GM19467 (cell line): ENCODE results near the gene P3H1.
A peak's percentile ranks its signal among the peaks of the same experiment; 100 is the strongest.
"Not testable (repeated sequence)": the region's sequence is repeated elsewhere in the genome, so short reads cannot be mapped to it uniquely, and the experiment has no call there.

Experiments
- ATAC-seq: cut with Tn5 transposase; IDR thresholded peaks from one replicate; pipeline ENCODE4 v1.9.1; 2021; ENCODE audit warnings: mild to moderate bottlenecking, moderate library complexity; ENCODE audit not compliant: unreplicated experiment

Gene P3H1, protein sequence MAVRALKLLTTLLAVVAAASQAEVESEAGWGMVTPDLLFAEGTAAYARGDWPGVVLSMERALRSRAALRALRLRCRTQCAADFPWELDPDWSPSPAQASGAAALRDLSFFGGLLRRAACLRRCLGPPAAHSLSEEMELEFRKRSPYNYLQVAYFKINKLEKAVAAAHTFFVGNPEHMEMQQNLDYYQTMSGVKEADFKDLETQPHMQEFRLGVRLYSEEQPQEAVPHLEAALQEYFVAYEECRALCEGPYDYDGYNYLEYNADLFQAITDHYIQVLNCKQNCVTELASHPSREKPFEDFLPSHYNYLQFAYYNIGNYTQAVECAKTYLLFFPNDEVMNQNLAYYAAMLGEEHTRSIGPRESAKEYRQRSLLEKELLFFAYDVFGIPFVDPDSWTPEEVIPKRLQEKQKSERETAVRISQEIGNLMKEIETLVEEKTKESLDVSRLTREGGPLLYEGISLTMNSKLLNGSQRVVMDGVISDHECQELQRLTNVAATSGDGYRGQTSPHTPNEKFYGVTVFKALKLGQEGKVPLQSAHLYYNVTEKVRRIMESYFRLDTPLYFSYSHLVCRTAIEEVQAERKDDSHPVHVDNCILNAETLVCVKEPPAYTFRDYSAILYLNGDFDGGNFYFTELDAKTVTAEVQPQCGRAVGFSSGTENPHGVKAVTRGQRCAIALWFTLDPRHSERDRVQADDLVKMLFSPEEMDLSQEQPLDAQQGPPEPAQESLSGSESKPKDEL

GRCh38 chr1:42766741-42767509 is at the start of gene P3H1, which contains the start of gene C1orf50:
Gene P3H1 (minus strand): TSS chr1:42767028. CDS start chr1:42766971, 57 bp downstream.
Gene C1orf50 (plus strand): TSS chr1:42767249. CDS start chr1:42767312, 63 bp downstream.
- ATAC-seq = peak; percentile 92

DNA sequence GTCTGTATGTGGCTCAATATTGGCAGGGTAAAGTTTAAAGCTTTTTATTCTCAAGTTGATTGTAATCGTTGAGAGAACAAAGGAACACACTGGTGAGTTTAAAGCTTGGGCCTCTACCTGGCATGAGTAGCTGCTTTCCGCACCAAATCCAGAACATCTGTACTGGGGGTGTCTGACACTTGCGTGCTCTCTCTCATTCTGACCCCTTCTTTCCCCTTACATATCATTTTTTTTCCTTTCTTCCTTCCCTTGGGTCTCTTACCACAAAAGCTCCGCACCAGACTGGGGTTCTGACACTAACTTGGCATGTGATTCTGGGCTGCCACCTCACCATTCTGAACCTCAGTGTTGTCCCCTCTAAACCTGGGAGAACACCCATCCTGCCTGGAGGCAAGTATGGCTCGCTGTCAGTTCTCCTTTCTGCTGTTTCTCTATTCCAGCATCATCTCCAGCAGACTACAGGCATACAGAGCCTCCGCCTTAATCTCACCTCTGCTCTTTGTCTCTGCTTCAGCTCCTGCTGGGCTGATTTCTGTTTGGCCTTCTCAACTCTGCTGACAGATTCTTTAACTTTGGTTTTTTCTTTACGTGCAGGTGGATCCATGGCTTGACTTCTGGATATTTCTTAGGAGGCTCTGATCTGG is 49.2 kb upstream of the P3H1 start:
- ATAC-seq = no peak

GRCh38 chr1:42814815-42815214 is 48.0 kb upstream of the P3H1 start:
- not testable (repeated sequence) for ATAC-seq

GRCh38 chr1:42807056-42807668 is 40.3 kb upstream of the P3H1 start:
- no peak for ATAC-seq

DNA sequence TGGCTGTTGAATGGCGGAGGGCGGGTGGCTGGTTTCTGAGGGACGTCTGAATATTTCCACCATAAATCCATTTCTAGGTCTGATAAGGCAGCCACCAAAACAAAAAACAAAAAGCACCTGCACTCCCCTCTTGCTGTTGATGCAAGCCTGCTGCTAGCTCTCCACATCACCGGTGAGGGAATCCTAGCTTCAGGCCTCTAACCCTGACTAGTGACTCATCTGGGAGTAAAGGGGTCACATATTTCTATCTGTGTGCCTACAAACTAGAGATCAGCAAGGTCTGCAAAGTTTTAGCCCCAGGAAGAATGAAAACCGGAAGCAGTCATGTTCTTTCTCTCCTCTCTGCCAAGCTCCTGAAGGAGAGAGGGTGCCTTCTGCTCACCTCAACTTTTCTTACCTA is 39.8 kb upstream of the P3H1 start:
- ATAC-seq = no peak

DNA sequence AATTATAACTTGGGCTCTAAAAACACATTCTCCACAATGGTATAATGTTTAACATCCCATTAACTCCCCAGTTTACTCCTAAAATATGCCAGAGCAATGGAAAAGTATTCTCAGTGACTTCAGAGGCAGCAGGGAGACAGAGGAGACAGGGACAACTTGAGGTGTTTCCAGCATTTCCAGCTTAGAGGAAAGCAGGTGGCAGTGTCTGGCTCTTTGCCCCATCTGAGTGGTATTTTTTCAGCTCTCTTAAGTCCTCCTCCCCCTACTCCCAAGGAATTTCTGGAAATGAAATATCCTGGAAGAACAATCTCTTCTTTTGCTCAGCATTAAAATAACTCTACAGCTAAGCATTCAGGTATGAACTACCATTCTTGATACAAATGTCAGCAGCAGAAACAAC is 39.3 kb upstream of the P3H1 start:
- ATAC-seq = no peak

GRCh38 chr1:42801832-42802473 is 35.1 kb upstream of the P3H1 start:
- ATAC-seq = no peak

DNA sequence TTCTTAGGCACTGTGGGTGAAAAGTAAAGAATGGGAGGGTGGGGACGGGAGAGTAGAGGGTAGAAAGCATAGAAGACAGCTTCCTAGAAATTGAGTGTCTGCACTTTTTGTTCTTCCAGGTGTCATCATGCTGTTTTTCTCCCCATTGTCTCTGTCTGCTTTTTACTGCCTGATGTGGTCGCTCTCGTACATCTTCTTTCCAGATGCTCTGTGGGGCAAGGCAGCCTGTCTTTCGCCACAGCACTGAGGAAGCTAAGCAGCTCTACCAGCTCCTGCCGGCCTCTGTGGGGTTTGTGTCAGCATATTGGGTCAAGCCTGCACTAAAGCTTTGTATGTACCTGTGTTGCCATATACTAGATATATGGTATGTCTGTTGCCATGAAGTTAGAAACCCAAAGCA is 31.2 kb upstream of the P3H1 start:
- no peak for ATAC-seq

- no peak for ATAC-seq
Observed at GRCh38 chr1:42797414-42797813, 30.6 kb upstream of the P3H1 start.

GRCh38 chr1:42793824-42794223 is 27.0 kb upstream of the P3H1 start:
- no peak for ATAC-seq

DNA sequence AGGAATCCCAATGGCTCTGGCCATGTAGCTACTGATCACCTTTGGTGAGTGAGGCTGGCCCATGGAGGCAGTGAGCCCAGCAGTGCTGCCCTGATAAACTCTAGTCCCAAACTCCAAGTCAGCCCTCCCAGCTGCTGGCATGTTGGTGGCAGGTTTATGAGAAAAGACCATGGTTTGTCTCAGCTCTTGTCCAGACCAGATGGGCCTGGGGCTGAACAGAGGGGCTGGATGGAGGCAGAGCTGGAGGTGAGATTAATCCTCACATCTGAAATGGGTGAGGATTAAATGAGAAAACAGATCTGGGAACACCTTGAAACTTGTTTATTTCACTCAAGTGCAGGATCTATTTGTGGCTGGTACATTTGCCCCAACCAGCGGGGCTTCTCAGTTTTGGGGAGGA is 21.2 kb upstream of the P3H1 start:
- no peak for ATAC-seq

GRCh38 chr1:42786097-42786496 is 19.3 kb upstream of the P3H1 start:
- no peak for ATAC-seq

- no peak for ATAC-seq
Observed at GRCh38 chr1:42784946-42785693, 18.3 kb upstream of the P3H1 start, which contains the start of gene TMEM269. Gene TMEM269 (plus strand): TSS chr1:42784991. CDS start chr1:42789894, 4,903 bp downstream.

DNA sequence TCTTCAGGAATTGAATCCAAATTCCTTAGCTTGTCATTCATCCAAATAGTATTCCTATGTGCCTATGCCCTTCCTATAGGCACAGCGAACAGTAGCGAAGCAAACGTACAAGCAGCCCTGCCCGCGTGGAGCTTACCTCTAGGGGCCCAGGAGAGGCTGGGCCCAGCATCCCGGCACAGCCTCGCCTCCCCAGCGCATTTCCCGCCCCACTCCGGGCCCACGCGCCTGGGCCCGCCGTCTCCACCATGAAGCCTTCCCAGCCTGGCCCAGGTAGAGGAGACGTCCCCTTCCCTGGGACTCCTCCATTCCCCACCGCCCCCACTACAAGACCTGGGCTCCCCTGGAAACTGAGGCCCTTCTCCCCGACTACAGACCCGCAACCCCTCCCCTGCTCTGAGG is 17.7 kb upstream of the P3H1 start:
- ATAC-seq = no peak

GRCh38 chr1:42783092-42783491 is 16.3 kb upstream of the P3H1 start:
- no peak for ATAC-seq

DNA sequence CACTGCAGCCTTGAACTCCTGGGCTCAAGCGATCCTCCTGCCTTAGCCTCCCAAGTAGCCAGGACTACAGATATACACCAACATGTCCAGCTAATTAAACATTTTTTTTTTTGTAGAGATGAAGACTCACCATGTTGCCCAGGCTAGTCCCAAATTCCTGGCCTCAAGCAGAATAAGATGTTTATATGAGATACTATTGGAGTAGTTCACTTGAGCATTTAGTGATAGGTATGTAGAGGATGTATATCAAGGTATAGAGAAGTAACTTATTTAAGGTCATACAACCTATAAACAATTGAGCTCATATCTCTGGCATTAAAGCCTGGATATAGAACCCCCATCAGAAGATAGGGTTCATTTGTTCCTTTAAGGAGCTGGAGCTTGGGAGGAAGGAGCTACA is 13.3 kb upstream of the P3H1 start:
- ATAC-seq = no peak

DNA sequence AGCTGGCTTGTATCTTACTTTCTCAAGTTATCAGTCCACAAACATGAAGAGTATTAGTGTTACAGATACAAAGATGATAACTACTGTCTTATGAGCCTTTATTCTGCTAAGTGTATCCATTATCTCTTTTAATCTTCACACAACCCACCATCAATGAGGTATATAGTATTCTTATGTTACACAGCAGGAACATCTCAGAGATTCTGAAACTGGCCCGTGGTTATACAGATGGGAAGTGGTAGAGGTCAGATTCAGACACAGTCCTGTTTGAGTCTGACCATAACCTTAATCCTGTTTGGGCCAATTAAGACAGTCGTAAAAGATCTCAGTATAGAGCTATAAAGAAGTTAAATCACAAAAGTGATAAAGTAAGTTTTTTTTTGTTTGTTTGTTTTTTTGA is 12.9 kb upstream of the P3H1 start:
- ATAC-seq = no peak

DNA sequence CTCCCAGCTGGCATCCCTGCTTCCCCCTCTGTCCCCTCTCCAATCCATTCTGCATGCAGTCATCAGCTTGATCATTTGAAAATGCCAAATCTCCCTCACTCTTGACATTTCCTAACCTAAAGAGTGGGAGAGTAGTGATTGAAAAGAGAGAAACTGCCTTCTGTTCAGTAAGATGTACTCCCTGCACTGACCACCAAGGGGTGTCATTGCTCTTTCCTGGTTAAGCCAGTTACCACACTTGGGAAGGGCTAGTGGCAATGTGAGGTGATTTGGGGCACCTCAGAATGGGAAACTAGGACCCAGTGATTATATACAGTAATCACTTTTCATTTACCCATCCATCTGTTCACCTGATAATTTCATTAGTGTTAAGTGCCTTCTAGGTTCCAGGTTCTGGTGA is 11.0 kb upstream of the P3H1 start:
- no peak for ATAC-seq

DNA sequence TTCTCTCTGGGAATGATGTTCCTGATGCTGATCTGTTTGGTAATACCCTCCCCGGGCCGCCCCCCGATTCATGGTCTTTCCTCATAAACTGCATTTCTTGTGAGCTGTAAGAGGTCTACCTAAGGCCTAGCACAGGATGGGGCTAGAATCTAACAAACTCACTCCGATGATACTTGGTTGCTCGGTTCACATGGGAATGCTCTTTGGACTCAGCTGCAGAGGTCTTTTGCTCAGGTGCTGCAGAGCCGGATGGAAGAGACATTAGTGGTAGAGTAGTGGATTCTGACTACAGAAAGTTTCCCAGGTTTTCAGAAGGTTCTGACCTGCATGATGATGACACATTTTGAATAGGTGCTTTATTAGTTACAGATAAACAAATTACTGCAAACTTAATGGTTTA is 9.7 kb upstream of the P3H1 start:
- ATAC-seq = no peak
